ENCODE data around the gene KCND2.

Gene KCND2

DNA sequence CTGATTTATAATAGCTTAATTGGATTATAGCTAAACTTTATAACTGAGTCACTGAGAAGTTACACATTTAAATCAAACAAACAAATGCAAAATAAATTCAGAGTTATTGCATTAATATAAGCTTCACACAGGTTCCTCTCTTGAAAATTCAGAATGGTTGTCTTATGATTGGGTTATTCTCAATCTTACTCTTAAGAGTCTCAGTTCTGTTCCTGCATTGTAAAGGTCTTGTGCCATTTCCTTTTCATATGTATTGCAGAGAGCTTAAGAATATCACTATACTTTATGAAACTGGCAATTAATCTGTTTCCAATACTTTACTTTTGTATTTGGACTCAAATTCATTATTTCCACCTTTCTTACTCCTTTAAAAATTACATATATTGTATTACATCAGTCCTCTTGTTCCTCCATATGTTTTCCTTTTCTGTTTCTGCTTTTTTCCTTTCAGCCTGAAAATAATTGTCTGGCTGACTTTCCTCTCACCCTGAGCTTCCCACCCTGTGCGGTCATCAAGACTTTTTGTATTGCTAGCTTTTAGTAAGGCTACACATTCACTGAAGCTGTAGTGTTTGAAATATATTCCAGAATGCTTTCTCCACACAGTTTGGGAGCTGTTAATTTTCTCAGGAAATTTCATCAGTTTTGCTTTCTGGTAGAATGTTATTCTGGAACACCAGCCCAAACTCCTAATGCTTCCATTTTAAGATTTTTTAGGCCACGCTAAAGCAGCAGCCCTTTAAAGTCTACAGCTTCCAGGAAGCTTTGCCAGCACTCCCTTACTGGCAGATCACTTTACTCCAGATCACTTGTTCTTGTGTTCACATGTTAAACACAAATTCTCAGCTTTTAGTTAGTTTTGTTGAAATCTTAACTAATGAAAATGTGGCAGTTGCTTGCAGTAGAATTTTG is 139.4 kb downstream of the KCND2 start:
- TF ChIP-seq CTCF (IDR thresholded peaks at IDR 0.05) = no peak

- TF ChIP-seq CTCF (IDR thresholded peaks at IDR 0.05) = no peak
Measured at GRCh38 chr7:120413164-120413563, 140.2 kb downstream of the KCND2 start.

- no peak for TF ChIP-seq CTCF (IDR thresholded peaks at IDR 0.05)
Measured at GRCh38 chr7:120417244-120417979, 144.4 kb downstream of the KCND2 start.

GRCh38 chr7:120421151-120421651 is 148.2 kb downstream of the KCND2 start:
- no peak for TF ChIP-seq CTCF (IDR thresholded peaks at IDR 0.05)

DNA sequence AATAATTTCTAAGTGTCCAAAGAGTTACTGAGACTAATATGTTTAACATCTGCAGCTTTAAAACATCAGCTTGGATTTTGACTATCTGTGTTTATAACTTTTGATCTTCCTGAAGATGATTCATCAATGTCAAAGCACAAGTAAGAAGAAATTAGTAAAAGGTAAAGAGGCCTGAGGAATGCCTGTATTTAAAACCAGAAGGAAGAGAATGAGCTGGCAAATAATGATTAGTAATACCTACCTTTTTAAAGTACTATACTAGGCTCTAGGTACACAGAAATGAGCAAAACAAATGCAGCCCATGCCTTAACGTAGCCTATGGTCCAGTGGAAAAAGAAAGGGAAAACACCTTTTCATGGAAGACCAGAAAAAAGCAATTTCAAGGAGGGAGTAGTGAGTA is 158.0 kb downstream of the KCND2 start:
- TF ChIP-seq CTCF (IDR thresholded peaks at IDR 0.05) = no peak

GRCh38 chr7:120436487-120437060 is 163.6 kb downstream of the KCND2 start:
- no peak for TF ChIP-seq CTCF (IDR thresholded peaks at IDR 0.05)

GRCh38 chr7:120441850-120442249 is 168.9 kb downstream of the KCND2 start:
- TF ChIP-seq CTCF (IDR thresholded peaks at IDR 0.05) = no peak
